HG03280 (cell line): Measurements from ENCODE around the gene ZPLD1.

Experiments used
- ATAC-seq: cut with Tn5 transposase; IDR thresholded peaks from one replicate; pipeline ENCODE4 v1.9.1; 2021; ENCODE audit warnings: mild to moderate bottlenecking, moderate library complexity; ENCODE audit not compliant: unreplicated experiment

Gene ZPLD1

DNA sequence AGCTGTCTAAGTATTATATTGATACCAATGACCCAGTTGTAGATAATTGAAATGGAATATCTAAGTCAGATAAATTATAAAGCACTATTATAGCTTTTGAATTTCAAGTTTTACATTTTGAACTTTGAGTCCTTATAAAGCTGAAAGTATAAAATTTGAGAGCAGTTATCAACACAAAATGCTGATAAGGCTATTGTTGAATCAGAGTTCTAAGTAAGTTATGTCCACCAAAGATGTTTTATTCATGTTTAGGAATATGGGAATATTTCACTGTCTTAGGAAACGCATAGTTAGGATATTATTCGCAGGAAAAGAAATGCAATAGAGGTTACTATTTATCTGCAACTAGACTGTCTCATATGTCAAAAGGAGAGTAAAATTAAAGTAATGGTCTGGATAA lies 29.4 kb downstream of the ZPLD1 start:
- no peak for ATAC-seq

DNA sequence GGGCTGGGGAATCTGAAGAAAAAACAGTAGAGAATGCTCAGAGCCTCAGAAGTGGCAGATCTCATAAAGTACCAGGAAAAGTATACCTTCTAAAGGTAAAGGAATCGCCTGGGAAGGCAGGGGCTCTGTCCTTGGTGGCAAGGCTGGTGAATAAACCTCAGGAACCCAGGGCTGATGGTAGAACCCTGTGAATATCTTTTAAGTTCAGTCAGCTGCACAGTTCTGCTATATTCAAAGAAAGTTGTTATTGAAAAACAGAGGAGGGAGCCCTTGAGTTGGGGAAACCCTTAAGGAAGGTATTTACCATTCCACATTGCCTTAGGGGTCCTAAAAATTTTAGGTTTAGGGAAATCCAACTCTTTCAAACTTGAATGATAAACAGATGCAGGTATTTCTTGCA lies 31.2 kb downstream of the ZPLD1 start:
- no peak for ATAC-seq

DNA sequence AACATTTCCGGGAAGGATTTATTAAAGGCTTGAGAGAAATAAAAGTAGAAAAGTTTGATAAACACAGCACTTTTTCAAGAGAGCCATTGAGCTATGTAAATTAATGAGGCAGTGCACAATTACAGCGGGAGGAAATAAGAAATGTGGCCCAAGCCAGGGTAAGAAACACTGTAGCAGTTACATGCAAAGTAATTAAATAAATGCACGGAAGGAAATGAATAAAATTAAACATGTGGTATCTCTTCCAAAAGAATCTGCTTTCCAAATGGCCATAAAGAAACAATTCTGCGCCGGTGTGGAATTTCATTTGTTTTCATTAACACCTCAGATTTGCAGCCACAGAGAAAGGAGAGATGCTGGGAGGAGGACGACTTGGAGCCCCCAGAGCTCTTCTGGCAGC lies 35.3 kb downstream of the ZPLD1 start:
- ATAC-seq = no peak

DNA sequence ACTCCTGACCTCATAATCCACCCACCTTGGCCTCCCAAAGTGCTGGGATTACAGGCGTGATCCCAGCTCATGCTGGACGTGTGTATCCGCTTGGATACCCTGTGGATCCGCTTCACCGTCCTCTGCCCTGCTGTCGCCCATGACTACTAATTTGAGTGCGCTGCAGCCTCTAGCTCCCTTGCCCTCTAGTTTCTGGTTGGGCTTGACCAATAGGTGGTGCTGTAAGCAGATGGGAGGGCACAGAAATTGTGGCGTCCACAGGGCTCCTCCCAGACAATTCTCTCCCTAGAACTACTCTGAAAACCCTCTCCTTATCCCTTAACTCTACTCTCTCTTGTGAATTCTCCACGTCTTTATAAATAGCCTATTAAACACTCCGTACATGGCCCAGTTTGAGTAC lies 36.2 kb downstream of the ZPLD1 start:
- ATAC-seq = peak; percentile 57

DNA sequence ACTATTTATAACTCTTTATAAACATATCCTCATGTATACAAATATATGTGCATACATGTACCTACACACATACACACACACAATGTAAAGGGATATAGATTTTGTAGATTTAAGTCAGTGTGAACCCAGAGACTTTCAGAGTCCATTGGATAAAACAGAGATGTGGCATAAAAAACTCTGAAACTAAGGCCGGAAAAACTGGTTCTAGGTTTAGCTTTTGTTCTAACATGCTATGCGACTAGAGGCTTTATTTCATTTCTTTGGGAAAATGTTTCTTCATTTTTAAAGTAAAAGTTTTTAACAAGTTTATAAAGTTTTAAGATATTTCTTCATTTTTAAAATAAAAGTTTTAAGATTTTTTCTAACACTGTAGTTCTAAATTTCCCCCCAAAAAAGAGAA lies 36.7 kb downstream of the ZPLD1 start:
- no peak for ATAC-seq

DNA sequence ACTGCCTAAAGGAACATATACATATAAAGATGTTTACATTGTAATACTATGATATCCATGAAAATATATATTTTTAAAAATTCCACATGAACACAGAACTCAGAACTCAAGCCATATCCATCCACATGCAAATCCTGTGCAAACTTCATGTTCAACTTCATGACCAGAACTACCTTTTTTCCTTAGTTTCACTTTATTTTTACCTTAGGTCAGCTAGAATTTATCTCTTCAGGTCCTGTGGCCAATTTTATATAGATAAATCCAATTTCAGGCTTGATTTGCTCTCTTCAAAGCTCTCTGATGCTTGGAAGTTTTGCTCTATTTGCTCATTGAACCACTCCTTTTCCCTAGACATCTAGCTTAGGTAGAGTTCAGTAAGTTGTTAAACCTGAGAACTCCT lies 38.8 kb downstream of the ZPLD1 start:
- no peak for ATAC-seq

DNA sequence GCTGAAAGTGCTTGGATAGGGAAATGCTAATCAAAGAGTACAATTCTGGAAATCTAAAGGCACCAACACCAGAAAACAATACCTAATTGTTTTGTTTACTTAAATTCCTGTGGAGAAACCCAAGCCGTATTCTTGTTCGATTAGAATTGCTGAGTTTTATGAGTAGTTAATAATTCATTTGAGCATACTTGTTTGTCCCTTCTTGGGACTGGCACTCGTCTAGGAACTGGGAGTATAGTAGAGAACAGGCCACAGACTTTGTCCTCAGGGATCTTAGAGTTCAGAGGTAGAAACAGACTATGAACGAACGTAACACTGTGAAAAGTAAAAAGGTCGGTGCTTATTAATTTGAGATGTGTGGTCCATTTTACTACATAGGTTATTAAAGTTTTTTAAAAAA lies 39.4 kb downstream of the ZPLD1 start:
- ATAC-seq = no peak

DNA sequence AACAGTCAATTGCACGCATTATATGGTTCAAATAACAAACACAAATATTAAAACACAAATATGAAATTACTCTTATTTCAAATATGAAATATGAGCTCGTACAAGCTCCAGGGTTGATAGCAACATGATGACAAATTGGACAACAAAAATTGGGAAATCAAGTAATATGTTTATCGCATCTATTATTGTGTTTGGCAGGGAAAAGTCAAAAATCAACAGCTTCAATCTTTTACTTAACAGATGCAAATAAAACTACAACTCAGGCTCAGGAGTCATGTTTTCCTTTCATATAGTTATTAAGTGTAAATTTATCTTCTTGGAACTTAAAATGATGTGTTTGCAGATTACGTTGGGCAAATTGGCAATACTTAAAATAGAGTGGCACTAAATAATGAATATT lies 41.4 kb downstream of the ZPLD1 start:
- no peak for ATAC-seq

DNA sequence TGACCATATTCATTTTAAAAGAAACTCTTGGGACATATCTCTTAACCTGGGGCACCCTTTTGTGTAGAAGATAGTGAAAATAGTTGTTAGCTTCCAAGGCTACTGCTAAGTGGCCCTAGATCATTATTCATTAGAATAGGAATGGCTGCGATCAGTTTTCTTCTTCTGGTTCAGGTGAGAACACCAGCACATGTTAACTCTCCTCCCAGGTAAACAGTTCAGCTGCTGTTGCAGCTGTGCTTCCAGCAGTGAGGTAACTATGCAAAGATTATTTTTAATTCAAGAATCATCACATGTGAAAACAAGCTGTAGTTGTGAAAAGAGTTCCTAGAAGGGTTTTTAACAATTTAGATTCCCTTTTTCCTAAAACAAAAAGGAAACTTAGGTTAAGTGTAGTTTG lies 43.3 kb downstream of the ZPLD1 start:
- no peak for ATAC-seq

DNA sequence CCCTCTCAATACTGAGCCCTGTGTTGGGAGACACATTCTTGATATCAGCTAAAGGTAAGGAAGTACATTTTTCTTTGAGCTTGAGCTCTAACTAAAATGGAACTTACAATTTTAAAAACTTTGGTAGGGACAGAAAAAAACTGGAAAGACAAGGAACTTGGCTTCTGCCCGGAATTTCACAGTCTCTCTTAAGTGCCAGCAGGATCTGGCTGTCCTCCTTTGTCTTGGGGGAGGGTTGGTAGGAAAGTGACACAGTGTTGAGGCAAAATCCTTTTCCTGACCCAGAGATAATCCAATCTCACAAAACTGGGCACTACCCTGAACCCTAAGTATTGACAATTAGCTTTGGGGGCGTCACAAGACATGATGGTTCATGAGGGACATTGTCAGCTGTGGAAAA lies 45.3 kb downstream of the ZPLD1 start:
- no peak for ATAC-seq

DNA sequence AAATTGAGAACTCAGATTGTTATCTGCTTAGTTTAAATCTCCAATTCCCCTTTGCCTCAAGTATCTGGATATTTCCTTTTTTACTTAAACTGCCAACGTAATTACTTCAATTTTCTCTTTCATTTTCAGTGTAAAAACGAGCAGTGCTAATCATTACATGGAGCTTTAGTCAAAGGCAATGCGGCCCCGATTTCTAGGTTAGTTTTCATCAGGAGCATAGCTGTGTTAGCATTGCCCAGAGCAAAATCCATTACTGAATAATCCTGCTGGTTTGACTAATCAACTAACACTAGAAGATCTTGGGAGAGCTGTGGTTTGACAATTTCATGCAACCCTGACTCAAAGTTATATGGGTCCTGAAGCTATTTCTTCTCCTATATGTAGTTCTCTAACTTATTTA lies 46.2 kb downstream of the ZPLD1 start:
- no peak for ATAC-seq

DNA sequence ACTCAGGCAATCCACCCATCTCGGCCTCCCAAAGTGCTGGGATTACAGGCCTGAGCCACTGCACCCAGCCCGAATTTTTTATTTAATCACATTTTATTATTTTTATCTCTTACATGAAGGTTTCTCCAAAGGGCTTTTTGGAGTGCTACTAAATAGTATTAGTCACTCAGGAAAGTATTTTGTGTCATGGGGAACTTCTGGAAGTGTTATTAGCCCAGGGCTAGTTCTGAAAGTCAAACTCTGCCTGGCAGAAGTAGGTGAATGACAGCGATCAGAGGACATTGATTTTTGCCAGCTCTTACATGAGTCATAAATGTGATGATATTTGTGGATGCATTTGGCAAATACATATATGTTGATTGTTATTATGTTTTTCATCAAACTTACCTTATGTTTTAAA lies 48.7 kb downstream of the ZPLD1 start:
- no peak for ATAC-seq

DNA sequence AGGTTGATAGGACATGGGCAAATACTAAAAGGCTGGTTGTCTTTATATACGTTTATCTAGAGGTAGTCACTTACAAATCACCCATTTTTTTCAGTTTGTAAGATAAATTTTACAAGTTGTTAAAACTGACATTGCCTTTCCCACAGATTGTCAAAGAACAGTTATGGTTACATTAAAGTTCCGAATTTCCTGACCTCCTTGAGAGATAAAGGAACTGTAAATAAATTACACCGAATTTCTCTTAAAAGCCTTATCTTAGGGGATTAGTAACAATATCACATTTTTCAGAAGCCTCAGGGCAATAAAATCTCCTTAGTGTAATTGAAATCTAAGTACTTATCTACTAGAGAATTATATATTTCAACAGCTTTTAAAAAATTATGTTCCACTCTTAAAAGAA lies 49.5 kb downstream of the ZPLD1 start:
- ATAC-seq = no peak

DNA sequence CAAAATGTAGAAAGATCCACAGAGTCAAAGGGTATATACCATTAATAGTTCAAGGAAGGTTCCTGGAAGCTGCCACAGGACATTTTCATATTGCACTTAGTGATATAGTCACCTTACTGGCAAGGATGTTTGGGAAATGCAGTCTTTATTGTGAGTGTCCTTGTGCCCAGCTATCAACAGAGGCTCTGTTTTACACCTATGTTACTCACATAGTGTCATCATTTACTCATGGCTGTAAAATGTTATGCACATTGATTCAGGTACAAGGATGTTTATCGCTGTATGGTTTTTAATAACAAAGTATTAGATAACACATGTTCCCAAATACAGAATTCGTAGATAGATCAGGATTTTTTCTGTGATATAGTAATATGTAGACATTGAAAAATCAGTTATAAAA lies 50.9 kb downstream of the ZPLD1 start:
- ATAC-seq = no peak

DNA sequence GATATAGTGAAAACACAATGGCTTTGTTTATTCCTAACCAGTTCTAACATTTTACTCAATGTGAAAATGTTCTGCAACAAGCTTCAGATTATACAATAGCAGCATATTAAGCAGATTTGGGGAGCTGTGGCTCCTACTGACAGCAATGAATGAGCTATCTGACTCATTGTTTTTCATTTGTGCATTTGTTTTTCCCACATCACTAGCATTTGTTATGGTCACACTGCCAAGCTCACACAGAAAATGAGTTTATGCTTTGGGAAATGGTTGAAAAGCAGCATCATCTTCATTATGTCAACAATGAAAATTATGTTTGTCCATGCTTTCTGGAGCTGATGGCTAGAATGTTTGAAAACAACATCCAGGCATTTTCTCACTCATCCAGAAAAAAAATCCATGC lies 53.5 kb downstream of the ZPLD1 start:
- ATAC-seq = no peak

DNA sequence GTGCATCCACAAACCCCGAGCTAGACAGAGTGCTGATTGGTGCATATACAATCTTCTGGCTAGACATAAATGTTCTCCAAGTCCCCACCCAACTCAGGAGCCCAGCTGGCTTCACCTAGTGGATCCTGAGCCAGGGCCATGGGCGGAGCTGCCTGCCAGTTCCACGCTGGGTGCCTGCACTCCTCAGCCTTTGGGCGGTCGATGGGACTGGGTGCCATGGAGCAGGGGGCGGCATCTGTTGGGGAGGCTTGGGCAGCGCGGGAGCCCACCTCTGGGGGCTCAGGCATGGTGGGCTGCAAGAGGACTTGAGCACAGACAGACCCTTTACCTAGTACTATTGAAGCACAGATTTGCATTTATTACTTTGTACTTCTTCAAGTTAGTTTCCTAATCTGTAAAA lies 57.5 kb downstream of the ZPLD1 start:
- no peak for ATAC-seq

DNA sequence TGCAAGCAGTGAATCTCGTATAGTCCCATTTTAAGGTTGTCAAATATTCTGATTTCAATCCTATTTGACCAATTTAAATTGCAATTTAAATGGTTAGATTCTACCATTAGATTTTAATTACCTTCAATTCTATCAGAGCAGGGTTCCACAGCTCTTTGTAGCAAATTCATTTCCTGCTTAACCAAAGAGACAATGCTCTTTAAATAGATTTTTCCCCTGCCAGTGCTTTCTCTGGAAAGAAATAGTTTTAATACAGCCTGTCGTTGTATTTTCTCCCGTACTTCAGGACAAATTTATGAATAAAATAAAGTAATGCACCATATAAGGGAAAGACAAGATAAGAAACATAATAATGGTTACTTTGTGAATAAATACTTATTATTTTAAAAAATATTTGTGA lies 62.8 kb downstream of the ZPLD1 start:
- ATAC-seq = no peak

DNA sequence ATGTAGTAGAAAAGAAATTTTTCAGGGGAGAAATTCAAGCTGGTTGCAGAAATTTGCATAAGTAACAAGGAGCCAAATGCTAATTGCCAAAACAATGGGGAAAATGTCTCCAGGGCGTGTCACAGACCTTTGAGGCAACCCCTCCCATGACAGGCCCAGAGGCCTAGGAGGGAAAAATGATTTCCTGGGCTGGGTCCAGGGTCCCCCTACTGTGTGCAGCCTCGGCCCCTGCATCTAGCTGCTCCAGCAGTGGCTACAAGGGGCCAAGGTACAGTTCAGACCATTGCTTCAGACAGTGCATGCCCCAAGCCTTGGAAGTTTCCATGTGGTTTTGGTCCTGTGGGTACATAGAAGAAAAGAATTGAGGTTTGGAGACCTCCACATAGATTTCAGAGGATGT lies 70.7 kb downstream of the ZPLD1 start:
- ATAC-seq = no peak

DNA sequence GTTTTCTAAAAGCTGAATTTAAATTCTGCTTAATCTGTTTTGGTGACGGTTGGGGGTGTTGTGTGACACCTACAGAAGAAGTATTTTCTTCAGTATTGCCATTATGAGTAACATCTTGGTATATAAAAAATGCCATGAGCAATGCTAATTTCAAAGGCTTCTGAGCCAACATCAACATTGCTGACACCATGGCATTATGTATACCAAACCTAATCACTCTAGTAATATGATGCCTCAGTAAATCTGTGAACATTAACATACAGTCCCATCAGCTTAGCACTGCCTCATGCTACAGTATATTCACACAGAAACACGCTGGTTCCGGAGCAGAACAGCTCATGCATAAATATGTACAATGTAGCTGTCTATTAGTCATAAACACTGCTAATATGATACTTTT lies 75.8 kb downstream of the ZPLD1 start:
- ATAC-seq = no peak

DNA sequence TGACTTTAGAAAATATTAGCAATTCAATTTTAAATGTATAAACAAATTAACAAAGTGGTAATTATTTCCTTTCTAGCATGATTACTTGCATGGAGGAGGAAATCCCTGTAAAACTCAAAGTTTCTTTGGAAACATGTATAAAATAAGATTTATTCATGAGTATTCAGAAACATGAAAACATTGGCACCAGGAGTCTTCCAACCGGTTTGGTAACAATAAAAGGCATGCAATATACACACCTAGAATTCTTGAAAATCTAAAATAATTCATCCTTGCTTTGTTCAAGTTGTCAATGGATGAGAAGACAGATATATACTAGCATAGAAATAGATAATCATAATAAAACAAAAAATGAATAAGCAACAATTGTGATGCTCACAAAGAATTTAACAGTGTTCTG lies 76.4 kb downstream of the ZPLD1 start:
- no peak for ATAC-seq

DNA sequence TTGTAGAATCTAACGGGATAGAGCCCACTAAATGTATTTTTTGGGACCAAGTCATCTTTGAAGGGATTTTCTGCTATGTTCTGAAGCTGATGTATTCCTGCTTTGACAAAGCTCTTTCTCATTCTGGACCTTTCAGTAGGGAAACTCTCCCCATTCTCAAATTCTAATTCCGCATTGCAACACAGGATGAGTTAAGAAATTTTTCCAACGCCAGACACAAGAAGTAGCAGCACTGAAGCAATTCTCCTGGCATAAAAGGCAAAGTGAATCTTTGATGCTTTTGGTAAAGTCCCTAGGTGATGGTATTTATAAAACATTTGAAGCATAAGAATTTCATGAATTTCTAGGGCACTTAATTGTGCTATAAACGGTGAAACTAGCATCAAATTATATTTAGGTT lies 76.8 kb downstream of the ZPLD1 start:
- no peak for ATAC-seq

DNA sequence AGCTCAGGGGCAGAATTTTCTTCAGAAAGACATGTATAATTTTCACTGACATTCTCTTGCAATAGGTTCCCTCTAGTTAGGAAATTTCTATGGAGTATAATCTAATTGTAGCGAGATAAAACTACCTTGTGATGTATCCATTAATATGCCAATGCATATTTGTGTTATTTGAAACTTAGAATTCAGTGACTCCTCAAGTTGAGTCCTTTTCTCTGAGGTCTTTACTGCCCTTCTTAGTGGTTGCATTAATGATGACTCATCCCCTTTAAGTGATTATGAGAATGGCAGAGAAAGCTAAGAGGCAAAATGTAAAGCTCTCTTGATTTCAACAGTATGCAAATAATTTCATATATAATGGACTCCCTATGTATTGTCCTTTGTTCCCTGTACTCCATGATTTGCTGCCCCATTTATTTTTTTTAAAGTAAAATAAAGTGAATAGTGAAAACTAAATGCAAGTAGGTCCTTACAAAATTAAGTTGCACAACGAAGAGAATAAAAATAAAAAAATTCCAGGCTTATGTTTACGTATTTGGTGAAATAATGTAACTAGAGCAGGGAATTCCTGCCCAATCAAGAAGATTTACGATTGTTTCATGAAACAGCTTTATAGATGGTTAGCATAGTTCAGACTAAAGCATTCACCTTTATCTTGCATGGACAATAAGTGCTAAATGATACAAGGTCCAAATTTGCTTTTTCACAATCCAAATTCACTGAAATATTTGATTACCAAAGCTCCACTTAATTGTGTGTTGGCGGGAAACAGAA lies 78.1 kb downstream of the ZPLD1 start:
- no peak for ATAC-seq

DNA sequence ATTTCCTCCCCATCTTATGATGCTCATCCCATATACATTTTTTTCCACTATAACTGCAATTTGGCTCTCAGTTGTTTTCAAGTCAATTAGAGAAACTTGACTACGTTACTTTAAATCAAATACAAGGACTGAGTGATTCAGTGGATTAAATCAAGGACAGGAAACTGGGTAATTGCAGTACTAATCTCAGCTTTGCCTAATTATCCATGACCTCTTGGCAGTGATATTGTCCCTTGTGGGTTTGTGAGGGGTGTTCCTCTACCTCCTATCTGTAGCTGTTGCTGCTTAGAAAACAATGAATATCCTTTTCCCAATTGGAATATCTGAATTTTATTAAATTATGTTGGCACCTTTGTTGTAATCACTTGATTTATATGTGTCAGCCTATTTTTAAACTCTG lies 79.4 kb downstream of the ZPLD1 start:
- ATAC-seq = no peak
